ENCODE measurements around the gene TMEM208. TPM values are rescaled to one million over a fixed set of nuclear protein-coding genes. Genes with fewer than 3 reads are reported as not detected.

Gene TMEM208
- total RNA-seq, 2 experiments from 2014 or later = 13.6 to 31.2 TPM

DNA sequence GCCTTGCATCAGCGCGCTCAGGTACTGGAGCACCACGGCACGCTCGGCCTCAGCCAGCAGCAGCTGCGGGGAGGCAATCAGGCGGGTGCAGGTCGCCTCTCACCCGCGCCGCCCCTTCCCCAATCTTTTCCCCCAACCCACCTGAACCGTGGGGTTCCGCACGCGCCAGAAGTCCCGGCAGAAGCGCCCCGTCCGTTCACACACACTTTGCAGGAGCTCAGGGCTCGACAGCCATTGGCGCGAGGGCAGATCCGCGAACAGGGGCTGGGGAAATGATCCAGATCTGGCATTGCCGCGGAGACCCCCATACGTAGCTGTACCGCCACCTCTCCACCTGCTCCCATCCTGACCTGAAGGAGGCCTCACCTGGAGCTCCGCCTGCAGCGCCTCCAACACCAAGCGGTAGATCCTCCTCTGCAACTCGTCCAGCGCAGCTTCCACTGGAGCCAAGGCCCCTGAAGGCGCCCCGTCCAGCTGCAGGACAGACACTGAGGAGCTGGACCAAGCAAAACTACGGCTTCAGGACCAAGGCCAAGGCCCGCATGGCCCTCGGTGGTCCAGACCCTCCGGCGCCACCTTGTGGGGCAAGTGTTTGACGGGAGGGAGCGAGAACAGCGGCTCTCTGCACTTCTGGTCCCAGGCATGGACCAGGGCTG lies 41.8 kb upstream of the TMEM208 start:
- Mint-ChIP-seq H3K4me3 (no peak overlapping the region), H3K36me3 (ENCODE audit: low read depth) (no peaks in the 10 kb centered on the region), H3K9me3 (ENCODE audit: low read depth) (no peaks in the 10 kb centered on the region), H3K27me3 (peaks cover 6% of the 10 kb centered on the region), H3K4me1 (peaks cover 13% of the 10 kb centered on the region), H3K27ac (no peak overlapping the region)
- peak; percentile 24 for ATAC-seq
- intact Hi-C loops (cut with DNase I, micrococcal nuclease) = loop anchor here (1.0 to 10.0 kb wide), 8 partner anchors 156 to 900 kb away; partner anchors contain the start of genes CBFB (in 1 of the 2), CTCF (in 1 of the 2) and NFATC3 (in 1 of the 2)
- ChIA-PET POLR2A (interaction anchor here (0.6 to 1.4 kb wide), 3 partner anchors 9 to 167 kb away, joined by 3 to 4 read pairs (median 3); no protein-coding TSS in a partner anchor), CTCF (interaction anchor here (0.6 to 2.2 kb wide), 27 partner anchors 8 to 1987 kb away, joined by 3 to 18 read pairs (median 4); partner anchors contain the start of genes FBXL8, FHOD1, NOL3 and TRADD)
- peak; percentile 93 for DNase-seq

DNA sequence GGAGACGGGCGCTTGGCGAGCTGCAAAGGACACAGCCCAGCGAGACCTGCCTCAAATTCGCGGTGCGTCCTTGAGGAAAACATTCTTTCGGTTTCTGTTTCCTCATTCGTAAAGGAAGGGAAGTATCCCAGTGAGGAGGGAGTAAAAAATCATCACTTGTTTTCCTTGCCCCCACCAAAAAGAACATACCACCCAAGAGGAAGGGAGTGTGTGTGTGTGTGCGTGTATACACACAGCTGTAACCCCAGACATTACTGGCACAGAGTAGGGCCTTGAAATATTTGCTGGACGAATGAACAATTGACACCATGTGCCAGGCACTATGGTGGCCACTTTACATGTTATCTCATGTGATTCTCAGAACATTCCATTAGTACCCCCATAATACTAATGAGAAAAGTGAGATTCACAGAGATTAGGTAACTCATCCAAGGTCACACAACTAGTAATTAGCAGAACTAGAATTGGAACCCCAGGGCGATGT lies 41.2 kb upstream of the TMEM208 start:
- ATAC-seq = no peak
- Mint-ChIP-seq H3K27ac (no peak overlapping the region), H3K4me3 (no peak overlapping the region), H3K4me1 (peaks cover 13% of the 10 kb centered on the region), H3K27me3 (peaks cover 6% of the 10 kb centered on the region), H3K36me3 (ENCODE audit: low read depth) (no peaks in the 10 kb centered on the region), H3K9me3 (ENCODE audit: low read depth) (no peaks in the 10 kb centered on the region)
- ChIA-PET POLR2A (interaction anchor here (0.6 to 1.4 kb wide), 3 partner anchors 9 to 168 kb away, joined by 3 to 4 read pairs (median 3); no protein-coding TSS in a partner anchor), CTCF (interaction anchor here (0.7 to 2.2 kb wide), 21 partner anchors 9 to 253 kb away, joined by 3 to 18 read pairs (median 5); partner anchors contain the start of genes FHOD1 and NOL3)
- intact Hi-C loops (cut with DNase I, micrococcal nuclease) = loop anchor here (1.0 to 10.0 kb wide), 8 partner anchors 157 to 899 kb away; partner anchors contain the start of genes CBFB (in 1 of the 2), CTCF (in 1 of the 2) and NFATC3 (in 1 of the 2)
- DNase-seq = no peak

DNA sequence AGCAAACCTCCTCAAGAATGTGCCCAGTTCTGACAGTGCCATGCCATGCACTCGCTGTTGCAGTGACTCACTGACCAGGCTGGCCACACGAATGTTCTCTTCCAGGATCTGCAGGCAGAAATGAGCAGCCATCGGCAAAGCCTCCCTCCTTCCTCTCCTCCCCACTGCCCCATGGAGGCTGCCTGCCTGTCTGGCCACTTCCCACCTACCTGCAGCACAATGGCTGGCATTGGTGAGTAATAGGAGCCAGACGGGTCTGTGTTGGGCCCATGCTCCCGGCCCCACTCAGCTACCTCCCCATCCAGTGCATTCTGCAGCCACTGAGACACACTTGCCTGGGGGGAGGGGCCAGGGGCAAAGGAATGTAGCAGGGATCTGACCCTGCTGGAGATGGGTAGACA lies 40.4 kb upstream of the TMEM208 start:
- Mint-ChIP-seq H3K4me1 (peaks cover 16% of the 10 kb centered on the region), H3K27me3 (peaks cover 6% of the 10 kb centered on the region), H3K4me3 (no peak overlapping the region), H3K27ac (no peak overlapping the region), H3K9me3 (ENCODE audit: low read depth) (no peaks in the 10 kb centered on the region), H3K36me3 (ENCODE audit: low read depth) (no peaks in the 10 kb centered on the region)
- ChIA-PET CTCF (interaction anchor here (0.5 to 1.0 kb wide), 3 partner anchors 169 to 1057 kb away, joined by 3 to 4 read pairs (median 3); no protein-coding TSS in a partner anchor), POLR2A (no interaction called here)
- DNase-seq = no peak
- intact Hi-C loops (cut with DNase I, micrococcal nuclease) = loop anchor here in 1 of 2 experiments (10.0 kb wide), 1 partner anchor 898 kb away; the partner anchor contains the start of gene NFATC3
- ATAC-seq = no peak

DNA sequence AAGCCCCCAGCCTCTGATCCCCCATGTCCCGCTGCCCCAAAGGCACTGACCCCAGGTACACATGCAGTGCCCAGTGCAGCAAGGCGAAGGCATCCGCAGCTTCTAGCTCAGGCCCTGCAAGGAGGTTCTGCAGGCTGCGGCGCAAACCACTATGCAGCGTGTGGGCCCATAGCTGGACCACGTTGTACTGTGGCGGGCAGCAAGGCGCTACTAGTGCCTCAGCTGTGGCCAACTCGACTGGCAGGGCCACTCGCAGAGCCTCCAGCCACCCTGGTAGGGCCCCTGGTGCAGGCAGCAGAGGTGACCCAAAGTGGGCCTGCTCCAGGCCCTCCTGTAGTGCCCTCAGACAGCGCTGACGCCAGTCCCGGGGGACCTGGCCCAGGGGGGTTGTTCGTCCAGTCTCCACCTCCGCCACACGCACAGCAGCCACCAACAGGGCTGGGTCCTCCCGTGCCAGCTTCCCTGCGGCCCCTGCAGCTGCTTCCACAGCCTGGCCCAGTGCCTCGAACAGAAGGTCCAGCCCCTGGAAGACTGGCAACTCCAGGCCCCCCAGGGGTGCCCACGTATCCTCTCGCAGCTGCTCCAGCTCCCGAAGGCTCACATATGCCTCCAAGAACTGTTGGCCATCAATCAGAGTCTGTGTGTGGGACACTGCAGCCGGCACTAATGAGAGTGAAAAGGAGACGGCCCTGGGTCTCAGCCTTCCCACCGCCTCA lies 39.6 kb upstream of the TMEM208 start:
- Mint-ChIP-seq H3K36me3 (ENCODE audit: low read depth) (no peaks in the 10 kb centered on the region), H3K9me3 (ENCODE audit: low read depth) (no peaks in the 10 kb centered on the region), H3K27me3 (peaks cover 6% of the 10 kb centered on the region), H3K4me1 (peaks cover 18% of the 10 kb centered on the region), H3K4me3 (no peak overlapping the region), H3K27ac (no peak overlapping the region)
- ChIA-PET POLR2A (no interaction called here), CTCF (interaction anchor here (1.0 kb wide), 1 partner anchor 169 kb away, joined by 4 read pairs; no protein-coding TSS in a partner anchor)
- DNase-seq = no peak
- intact Hi-C loops (cut with DNase I, micrococcal nuclease) = loop anchor here in 1 of 2 experiments (10.0 kb wide), 1 partner anchor 897 kb away; the partner anchor contains the start of gene NFATC3
- no peak for ATAC-seq

DNA sequence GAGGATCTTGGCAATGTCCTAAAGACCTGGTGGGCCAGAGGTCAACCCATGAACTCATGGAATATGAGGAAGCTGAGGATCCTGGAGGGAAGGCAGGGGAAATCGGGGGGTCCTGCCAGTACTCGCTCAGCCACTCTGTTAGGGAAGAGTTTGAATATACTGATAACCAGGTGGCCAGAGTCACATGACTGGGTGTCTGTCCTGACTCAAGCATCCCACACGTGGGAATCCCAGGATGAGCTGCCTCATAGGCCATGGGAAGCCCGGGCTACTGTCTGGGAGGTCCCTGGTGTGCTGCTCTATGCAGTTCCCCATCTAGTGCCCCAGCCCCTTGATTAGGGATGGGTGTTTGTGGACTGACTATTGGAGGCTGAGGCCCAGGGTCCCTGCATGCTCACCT lies 38.6 kb upstream of the TMEM208 start:
- DNase-seq (no peak), ATAC-seq (no peak)
- peaks cover 6% of the 10 kb centered on the region for H3K27me3 Mint-ChIP-seq
- no peaks in the 10 kb centered on the region for H3K9me3 Mint-ChIP-seq (ENCODE audit: low read depth)
- H3K36me3 Mint-ChIP-seq (ENCODE audit: low read depth) = peaks cover 5% of the 10 kb centered on the region
- peaks cover 24% of the 10 kb centered on the region for H3K4me1 Mint-ChIP-seq
- ChIA-PET CTCF (interaction anchor here (0.6 to 1.6 kb wide), 2 partner anchors 171 to 239 kb away, joined by 3 to 5 read pairs; no protein-coding TSS in a partner anchor), POLR2A (no interaction called here)
- no peak overlapping the region for H3K4me3 Mint-ChIP-seq
- no peak overlapping the region for H3K27ac Mint-ChIP-seq
- intact Hi-C loops (cut with DNase I, micrococcal nuclease) = loop anchor here in 1 of 2 experiments (10.0 kb wide), 1 partner anchor 896 kb away; the partner anchor contains the start of gene NFATC3

DNA sequence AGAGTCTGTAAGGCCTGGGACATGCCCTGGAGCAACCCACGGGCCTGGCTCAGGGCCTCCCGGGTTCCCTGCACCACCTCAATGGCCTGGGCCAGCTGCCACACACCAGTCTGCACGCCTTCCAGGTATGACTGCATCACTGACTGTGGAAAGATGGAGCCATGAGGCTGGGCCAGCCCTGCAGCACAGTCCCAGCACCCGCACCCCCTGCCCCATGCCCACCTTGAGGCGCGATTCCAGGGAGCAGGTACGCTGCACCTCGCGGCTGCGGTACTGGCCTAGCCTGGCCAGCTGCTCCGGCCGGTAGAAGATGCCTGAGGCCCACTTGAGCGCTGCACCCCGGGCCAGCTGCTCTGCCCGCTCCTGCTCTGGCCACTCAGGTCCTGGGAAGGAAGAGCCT lies 38.1 kb upstream of the TMEM208 start:
- no peak for DNase-seq
- Mint-ChIP-seq H3K9me3 (ENCODE audit: low read depth) (no peaks in the 10 kb centered on the region), H3K36me3 (ENCODE audit: low read depth) (peaks cover 9% of the 10 kb centered on the region), H3K27ac (no peak overlapping the region), H3K4me1 (peaks cover 29% of the 10 kb centered on the region), H3K4me3 (no peak overlapping the region), H3K27me3 (peaks cover 6% of the 10 kb centered on the region)
- POLR2A ChIA-PET = no interaction called here
- intact Hi-C loops (cut with DNase I, micrococcal nuclease) = loop anchor here in 1 of 2 experiments (10.0 kb wide), 1 partner anchor 896 kb away; the partner anchor contains the start of gene NFATC3
- CTCF ChIA-PET = interaction anchor here (0.9 to 1.6 kb wide), 2 partner anchors 34 to 171 kb away, joined by 3 to 5 read pairs; no protein-coding TSS in a partner anchor
- ATAC-seq = no peak

DNA sequence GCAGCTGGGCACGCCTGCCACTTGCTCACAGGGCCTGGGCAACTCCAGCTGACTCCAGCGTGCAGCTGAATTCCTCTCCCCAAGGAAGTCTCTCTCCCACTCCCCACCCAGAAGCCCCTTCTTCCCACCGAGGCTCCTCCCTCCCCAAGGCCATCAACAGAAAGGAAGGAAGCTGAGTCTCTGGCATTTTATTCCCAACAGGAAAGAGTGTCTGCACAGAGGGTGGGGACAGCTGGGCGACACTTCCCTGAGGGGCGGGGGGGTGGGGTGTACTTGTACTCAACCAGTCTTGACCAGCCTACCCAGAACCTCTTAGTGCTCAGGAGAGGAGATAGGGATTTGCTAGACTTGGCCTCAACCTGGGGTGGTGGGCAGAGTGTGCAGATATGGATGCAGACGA lies 36.9 kb upstream of the TMEM208 start, which contains the start of gene EXOC3L1:
TSS of gene EXOC3L1 (minus strand) at position 96 of the 400 bp plus-strand sequence. CDS start 460 bp downstream, outside the sequence.
- Mint-ChIP-seq H3K36me3 (ENCODE audit: low read depth) (peaks cover 19% of the 10 kb centered on the region), H3K9me3 (ENCODE audit: low read depth) (no peaks in the 10 kb centered on the region), H3K27ac (no peak within 1 kb of the TSS), H3K4me3 (peak within 1 kb of the TSS; percentile 93), H3K27me3 (peaks cover 5% of the 10 kb centered on the region), H3K4me1 (peaks cover 31% of the 10 kb centered on the region)
- intact Hi-C loops (cut with DNase I, micrococcal nuclease) = loop anchor here in 1 of 2 experiments (5.0 kb wide), 1 partner anchor 37 kb away; the partner anchor contains the start of gene TMEM208
- DNase-seq (no peak), ATAC-seq (no peak)
- POLR2A ChIA-PET = no interaction called here
- CTCF ChIA-PET = interaction anchor here (0.7 to 1.6 kb wide), 4 partner anchors 9 to 173 kb away, joined by 3 to 6 read pairs (median 4); no protein-coding TSS in a partner anchor

DNA sequence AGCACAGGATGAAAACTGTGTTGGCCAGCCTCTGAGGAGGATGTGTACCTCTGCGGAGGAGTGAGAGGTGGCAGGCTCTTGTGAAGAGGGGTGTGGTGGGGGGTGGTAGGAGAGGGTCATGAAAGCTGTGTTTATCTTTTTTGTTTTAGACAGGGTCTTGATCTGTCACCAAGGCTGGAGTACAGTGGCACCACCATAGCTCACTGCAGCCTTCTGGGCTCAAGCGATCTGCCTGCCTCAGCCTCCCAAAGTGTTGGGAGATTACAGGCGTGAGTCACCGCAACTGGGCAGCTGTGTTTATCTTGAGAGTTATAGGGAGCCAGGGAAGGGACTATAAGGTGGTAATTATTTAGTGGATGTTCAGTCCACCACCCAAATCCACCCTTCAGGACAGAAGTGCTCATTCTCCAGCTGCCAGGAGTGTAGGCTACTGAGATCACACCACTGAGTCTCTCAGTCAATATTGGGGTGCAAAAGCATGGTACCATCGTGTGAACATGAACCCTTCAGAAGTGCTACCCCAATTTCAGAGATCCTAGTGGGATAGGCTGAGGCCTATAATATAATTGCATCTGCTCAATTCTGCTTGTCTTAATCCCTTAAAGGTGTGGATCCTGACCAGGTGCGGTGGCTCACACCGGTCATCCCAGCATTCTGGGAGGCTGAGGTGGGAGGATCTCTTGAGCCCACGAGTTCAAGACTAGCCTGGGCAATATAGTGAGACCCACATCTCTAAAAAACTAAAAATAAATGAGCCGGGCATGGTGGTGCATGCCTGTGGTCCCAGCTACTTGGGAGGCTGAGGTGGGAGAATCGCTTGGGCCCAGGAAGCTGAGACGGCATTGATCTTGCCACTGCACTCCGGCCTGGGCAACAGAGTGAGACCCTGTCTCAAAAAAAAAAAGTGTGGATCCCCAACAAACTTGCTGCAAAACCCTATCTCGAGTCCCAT lies 36.2 kb upstream of the TMEM208 start:
- no peak for ATAC-seq
- Mint-ChIP-seq H3K36me3 (ENCODE audit: low read depth) (peaks cover 26% of the 10 kb centered on the region), H3K27me3 (no peaks in the 10 kb centered on the region), H3K4me3 (peak overlapping the region; percentile 93), H3K9me3 (ENCODE audit: low read depth) (no peaks in the 10 kb centered on the region), H3K27ac (peak overlapping the region; percentile 93), H3K4me1 (peaks cover 24% of the 10 kb centered on the region)
- ChIA-PET POLR2A (no interaction called here), CTCF (interaction anchor here (0.7 to 1.6 kb wide), 3 partner anchors 10 to 33 kb away, joined by 3 to 6 read pairs (median 4); no protein-coding TSS in a partner anchor)
- DNase-seq = no peak
- intact Hi-C loops (cut with DNase I, micrococcal nuclease) = loop anchor here in 1 of 2 experiments (5.0 kb wide), 1 partner anchor 37 kb away; the partner anchor contains the start of gene TMEM208

DNA sequence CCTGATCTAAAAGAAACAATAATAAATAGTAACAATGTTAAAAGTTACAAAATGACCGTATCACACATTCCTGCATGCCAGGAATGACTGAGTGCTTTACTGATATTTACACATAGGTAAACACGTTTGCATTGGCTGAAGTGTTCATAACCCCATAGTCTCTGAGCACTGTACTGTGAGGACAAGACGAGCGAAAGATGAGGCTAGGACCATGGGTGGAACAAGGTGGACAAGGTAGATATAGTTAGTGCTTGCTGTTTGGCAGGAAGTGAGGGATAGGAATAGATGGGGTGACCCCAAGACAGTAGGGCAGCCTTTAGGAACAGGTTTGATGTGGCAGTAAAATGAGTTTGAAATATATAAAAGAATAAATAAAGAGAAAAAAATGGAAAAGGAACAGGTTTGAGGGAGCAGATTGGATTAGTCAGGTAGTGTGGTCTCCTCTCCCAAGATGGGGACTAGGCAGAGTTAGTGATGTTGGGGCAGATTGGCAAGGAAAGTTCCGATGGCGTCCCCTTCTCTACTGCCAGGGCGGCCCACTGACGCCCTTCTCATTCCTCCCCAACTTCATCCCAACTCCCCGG lies 35.4 kb upstream of the TMEM208 start:
- Mint-ChIP-seq H3K36me3 (ENCODE audit: low read depth) (peaks cover 33% of the 10 kb centered on the region), H3K4me1 (peaks cover 28% of the 10 kb centered on the region), H3K27ac (peak overlapping the region; percentile 93), H3K4me3 (peak overlapping the region; percentile 93), H3K9me3 (ENCODE audit: low read depth) (no peaks in the 10 kb centered on the region), H3K27me3 (no peaks in the 10 kb centered on the region)
- POLR2A ChIA-PET = no interaction called here
- ATAC-seq (peak; percentile 47), DNase-seq (no peak)
- intact Hi-C loops (cut with DNase I, micrococcal nuclease) = loop anchor here in 1 of 2 experiments (5.0 kb wide), 1 partner anchor 36 kb away; the partner anchor contains the start of gene TMEM208
- CTCF ChIA-PET = interaction anchor here (1.3 kb wide), 1 partner anchor 36 kb away, joined by 5 read pairs; no protein-coding TSS in a partner anchor
